ENCODE results near the gene MINDY4.

MINDY4 gene

GRCh38 chr7:30880125-30880720, 109.0 kb downstream of the MINDY4 start:
- no peak for DNase-seq

- DNase-seq = no peak
Observed at GRCh38 chr7:30880941-30881340, 109.7 kb downstream of the MINDY4 start.

- no peak for DNase-seq
Observed at GRCh38 chr7:30881448-30881847, 110.2 kb downstream of the MINDY4 start.

- DNase-seq = no peak
Observed at GRCh38 chr7:30884881-30885280, 113.7 kb downstream of the MINDY4 start.

GRCh38 chr7:30886608-30887011, 115.4 kb downstream of the MINDY4 start:
- no peak for DNase-seq

- DNase-seq = no peak
Observed at GRCh38 chr7:30887464-30887872, 116.3 kb downstream of the MINDY4 start.

- no peak for DNase-seq
Observed at GRCh38 chr7:30888747-30889146, 117.5 kb downstream of the MINDY4 start.

GRCh38 chr7:30890226-30890625, 119.0 kb downstream of the MINDY4 start:
- no peak for DNase-seq

GRCh38 chr7:30893357-30893756, 122.1 kb downstream of the MINDY4 start:
- no peak for DNase-seq

GRCh38 chr7:30894009-30894408, 122.8 kb downstream of the MINDY4 start:
- DNase-seq = no peak

GRCh38 chr7:30894866-30895605, 123.8 kb downstream of the MINDY4 start:
- no peak for DNase-seq

GRCh38 chr7:30896036-30896435, 124.8 kb downstream of the MINDY4 start:
- no peak for DNase-seq

- DNase-seq = no peak
Observed at GRCh38 chr7:30896783-30897637, 125.8 kb downstream of the MINDY4 start.

GRCh38 chr7:30897770-30898169, 126.6 kb downstream of the MINDY4 start:
- DNase-seq = no peak

- DNase-seq = no peak
Observed at GRCh38 chr7:30898411-30898810, 127.2 kb downstream of the MINDY4 start.

GRCh38 chr7:30899066-30899465, 127.8 kb downstream of the MINDY4 start:
- DNase-seq = no peak

- no peak for DNase-seq
Observed at GRCh38 chr7:30899630-30900029, 128.4 kb downstream of the MINDY4 start.

GRCh38 chr7:30900053-30900452, 128.8 kb downstream of the MINDY4 start:
- DNase-seq = no peak

GRCh38 chr7:30900803-30901362, 129.7 kb downstream of the MINDY4 start:
- DNase-seq = no peak

- DNase-seq = no peak
Observed at GRCh38 chr7:30901856-30902255, 130.6 kb downstream of the MINDY4 start.

GRCh38 chr7:30902466-30902865, 131.2 kb downstream of the MINDY4 start:
- no peak for DNase-seq

GRCh38 chr7:30903146-30903545, 131.9 kb downstream of the MINDY4 start:
- DNase-seq = no peak

- no peak for DNase-seq
Observed at GRCh38 chr7:30904561-30904960, 133.3 kb downstream of the MINDY4 start.
